HG02938 (cell line): ENCODE data around the gene MGAT4A.
"Not testable (repeated sequence)": the region's sequence is repeated elsewhere in the genome, so short reads cannot be mapped to it uniquely, and the experiment has no call there.

ENCODE experiments used
- ATAC-seq: cut with Tn5 transposase; IDR thresholded peaks from one replicate; pipeline ENCODE4 v1.9.1; 2021; ENCODE audit warnings: mild to moderate bottlenecking, moderate library complexity; ENCODE audit not compliant: unreplicated experiment

The MGAT4A gene

DNA sequence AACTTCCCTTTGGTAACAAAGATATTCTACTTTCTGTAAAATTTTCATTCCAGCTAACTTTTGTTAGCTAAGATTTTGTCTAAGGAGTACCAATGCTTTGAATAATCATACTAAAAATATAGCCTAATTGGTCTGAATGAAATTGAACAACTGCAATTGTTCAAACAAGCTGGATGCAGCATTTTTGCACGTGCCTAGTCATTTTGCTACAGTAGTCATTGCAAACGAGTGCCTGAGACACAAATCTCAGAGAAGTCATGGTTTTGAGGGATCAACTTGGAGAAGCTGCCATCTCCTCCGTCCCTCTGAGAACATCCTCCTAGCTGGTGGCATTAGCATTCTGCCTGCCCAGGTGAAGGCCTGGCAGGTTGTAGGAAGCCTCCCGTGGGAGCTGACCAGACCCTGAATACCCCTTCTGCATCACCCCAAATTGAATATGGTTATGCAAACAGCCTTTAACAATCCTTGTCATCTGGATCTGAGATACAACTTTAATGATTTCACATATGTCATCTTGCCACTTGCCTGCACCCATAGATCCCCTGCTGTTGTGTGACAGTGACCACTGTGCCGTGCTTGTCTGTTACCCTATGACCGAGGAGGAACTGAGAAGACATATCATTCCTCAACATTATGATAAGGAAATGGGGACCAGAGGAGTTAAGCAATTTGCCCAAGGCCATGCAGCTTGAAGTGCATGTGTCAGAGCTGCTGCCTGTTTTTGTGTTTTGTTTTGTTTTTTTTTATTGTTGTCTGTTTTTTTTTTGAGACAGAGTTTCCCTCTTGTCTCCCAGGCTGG is 29.1 kb upstream of the MGAT4A start:
- no peak for ATAC-seq

DNA sequence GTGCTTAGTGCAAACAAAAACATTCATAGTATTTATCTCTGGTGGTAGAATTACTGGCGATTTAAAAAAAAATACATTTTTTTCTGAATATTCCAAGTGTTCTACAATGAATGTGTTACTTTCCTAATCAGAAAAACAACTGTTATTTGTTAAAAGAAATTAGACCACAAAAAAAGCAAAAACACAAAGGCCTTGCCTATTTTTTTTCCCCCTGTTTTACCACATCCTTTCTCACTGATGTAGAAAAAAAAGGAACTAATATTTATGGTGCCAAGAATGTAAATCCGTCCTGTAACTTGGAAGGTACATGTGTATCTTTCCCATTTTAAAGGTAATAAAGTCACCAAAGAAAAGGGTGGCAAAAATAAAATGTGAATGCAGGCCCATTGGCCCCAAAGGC is 28.4 kb upstream of the MGAT4A start:
- ATAC-seq, result no peak

DNA sequence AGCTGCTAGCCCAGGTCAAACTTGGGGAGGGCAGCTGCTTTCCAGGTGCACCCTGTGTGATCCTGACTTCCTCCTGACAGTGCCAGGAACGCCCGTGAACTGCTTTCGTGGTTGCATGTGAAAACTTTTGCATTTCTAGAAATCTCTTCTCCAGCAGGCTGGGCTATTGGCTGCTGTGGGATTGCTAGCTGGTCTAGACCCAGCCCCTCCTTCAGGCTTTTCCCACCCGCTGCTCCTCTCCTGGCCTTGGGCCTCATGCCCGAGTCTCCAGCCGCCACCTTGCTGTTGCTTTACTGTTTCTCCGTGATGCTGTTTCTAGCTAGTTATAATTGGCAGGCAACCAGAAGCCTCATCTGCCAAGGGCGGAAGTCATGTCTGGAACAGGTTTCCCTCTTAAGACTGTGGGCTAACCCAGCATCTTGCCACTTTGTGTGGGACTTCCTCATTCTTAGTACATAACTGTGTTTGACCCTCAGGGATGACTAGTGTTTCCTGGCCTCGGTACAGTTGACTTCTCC is 27.0 kb upstream of the MGAT4A start:
- peak; percentile 90 for ATAC-seq

DNA sequence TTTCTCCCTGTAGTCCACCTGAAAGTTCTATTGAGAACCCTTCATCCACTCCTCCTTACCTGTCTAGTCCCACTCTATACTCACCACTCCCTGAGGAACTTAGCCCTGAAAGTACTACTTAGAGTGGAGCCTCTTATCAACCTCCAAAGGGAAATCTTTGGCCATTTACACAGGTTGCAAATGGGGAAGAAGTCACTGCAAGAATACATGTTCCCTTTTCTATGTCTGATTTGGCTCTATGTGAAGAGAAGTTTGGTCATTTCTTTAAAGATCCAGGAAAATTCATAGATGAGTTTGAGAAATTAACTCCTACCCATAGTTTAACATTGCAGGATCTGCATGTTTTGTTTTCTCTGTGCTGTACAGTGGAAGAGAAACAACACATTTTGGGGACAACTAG is 22.9 kb upstream of the MGAT4A start:
- ATAC-seq, result no peak

DNA sequence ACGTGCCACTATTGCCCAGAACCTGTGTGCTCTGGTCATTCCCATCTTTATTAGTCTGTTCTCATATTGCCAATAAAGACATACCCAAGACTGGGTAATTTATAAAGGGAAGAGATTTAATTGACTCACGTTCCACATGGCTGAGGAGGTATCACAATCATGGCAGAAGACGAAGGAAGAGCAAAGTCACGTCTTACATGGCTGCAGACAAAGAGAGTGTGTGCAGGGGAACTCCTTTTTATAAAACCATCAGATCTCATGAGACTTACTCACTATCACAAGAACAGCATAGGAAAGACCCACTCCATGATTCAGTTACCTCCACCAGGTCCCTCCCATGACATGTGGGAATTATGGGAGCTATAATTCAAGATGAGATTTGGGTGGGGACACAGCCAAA is 21.8 kb upstream of the MGAT4A start:
- not testable (repeated sequence) for ATAC-seq

DNA sequence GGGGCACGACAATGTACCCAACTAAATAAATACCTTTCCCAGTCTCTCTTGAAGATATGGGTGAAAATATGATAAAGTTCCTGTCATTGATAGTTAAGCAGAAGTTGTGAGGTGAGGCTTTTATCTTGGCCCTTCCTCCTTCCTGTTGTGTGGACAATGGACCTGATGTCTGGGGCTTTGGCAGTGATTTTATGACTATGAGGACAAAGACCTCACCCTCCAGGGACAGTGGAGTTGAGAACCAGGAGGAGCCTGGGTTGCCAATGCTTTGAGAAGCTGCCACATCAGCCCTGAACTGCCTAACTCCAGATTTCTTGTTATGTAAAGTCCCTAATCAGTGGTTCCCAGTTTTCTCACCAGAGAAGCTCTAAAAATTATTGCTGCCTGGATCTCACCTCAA is 20.8 kb upstream of the MGAT4A start:
- no peak for ATAC-seq

DNA sequence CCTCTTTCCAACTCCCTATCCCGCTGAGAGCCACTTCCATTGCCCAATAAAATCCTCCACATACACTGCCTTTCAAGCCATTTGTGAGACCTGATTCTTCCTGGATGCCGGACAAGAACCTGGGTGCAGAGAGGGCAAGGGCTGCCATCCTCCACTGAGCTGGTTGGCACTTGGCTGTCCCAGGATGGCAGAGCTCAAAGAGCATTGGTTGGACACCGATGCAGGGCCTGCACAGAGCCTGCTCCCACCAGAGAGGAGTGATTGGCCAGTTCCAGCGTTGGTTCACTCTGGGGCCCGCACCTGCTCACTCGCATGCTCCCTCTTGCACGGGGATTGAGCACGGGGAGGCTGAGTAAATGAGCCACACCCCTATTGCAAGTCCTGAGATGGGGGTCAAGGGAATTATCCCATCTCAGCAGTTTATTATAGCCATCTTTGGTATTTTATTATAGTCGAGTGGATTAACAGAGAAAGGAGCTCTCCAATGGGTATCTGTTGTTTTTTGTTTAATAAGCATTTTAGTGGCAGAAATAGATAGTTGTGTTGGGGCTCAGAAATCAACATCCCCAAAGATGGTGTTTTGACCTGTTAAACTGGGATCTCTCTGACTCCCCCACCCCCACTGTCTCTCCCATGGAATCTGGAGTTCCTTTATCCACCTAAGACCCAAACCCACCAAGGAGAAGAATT is 19.8 kb upstream of the MGAT4A start:
- ATAC-seq, result no peak

DNA sequence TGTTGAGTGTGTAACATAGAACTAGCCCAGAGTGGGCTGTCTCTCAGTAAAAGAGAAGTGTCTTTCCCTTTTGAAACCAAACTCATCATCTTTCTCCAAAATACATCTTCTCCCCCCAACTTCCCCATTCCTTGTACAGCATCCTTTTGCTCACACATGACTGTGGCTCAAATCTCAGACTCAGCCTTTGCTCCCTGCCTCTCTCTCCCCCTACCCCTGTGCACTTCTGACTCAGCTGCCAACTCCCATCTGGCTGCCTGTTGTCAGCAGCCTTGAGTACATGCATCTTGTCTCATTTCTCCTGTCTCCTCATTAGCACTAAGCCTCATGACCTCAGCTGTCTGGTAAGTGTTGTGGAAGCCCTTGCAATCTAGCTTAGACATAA is 18.1 kb upstream of the MGAT4A start:
- ATAC-seq, result no peak

DNA sequence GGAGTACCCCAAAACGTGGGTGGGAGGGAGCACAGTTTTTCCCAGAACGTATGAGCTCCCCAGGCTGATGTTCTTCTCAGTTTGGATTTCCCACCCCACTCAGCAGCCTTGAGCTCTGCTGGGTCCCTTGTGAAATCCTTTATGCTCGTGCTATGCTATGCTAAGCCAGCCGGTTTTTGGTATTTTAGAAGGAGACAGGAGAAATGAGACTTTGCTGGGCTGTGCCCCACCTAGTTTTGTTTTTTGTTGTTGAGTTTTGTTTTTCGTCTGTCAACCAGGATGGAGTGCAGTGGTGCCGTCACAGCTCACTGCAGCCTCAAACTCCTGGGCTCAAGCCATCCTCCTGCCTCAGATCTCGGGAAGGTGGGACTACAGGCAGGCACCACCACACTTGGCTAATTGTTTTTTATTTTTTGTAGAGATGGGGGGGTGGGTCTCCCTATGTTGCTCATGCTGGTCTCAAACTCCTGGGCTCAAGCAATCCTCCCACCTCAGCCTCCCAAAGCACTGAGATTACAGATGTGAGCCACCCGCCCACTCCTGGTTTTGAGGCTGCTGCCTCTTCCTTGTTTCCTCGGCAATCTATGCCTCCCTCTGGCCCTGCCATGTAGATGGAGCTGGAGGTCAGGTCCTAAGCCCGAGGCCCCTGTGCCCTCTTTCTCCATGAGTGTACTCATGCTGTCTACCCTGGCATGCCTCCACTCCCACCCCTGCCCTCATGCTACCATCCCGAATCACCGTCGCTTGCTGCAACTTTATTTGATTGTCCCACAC is 17.5 kb upstream of the MGAT4A start:
- ATAC-seq, result no peak

DNA sequence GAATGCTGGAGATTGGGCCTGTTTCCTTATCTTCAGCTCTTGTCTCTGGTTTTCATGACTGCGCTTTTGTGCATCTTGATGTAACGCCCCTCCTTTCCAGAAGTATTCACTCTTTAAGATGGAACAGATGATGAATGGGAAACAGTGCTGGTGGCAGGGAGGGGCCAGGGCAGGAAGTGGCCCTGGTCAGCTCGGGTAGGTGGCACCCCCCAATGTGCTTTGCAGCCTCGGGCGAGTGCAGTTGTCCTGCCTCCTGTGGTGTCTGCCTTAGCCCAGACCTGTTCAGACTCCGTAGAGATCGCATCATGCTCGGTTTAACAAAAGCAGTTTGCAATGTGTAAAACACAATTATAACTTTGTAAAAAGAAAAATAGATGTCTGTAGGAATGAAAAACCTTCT is 17.0 kb upstream of the MGAT4A start:
- ATAC-seq, result no peak

DNA sequence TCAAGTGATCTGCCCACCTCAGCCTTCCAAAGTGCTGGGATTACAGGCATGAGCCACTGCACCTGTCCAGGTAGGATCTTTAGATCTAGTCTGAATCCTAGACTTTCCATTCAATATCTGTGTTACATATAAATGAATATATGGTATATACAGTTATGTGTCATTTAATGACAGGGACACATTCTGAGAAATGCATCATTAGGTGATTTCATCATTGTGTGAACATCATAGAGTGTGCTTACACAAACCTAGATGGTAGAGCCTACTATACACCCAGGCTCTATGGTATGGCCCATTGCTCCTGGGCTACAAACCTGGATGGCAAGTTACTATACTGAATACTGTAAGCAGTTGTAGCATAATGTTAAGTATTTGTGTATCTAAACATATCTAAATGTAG is 15.5 kb upstream of the MGAT4A start:
- no peak for ATAC-seq

DNA sequence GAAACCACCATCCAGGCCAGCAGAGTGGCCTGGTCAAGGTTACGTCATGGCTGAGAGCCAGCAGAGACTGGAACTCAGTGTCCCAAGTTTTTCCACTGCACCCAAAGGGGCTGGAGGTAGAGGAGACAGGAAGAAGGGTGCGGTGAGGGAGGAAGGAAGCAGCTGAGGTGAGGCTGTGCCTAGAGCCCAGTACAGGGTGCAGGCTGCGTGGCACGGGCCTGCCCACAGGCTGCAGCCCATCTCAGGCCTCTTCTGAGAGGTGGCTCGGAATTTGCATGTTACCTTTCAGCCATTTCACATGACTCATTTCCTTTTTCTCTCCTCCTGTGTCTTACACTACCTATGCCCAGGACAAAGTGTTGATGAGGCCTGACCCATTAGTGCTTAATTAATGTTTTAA is 13.7 kb upstream of the MGAT4A start:
- no peak for ATAC-seq

DNA sequence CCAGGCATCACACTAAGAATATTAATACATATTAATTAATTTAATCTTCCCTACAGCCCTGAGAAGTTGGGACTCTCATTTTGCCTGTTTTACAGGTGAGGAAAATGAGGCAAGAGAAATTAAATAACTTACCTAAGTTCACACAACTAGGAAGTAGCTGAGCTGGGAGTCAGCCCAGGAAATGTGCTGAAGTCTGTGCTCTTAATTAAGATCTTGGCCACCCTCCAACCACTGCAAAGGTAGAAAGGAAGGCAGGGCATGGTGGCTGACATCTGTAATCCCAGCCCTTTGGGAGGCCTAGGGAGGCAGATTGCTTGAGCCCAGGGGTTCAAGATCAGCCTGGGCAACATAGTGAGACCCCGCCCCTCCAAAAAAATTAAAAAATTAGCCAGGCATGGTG is 12.9 kb upstream of the MGAT4A start:
- no peak for ATAC-seq

DNA sequence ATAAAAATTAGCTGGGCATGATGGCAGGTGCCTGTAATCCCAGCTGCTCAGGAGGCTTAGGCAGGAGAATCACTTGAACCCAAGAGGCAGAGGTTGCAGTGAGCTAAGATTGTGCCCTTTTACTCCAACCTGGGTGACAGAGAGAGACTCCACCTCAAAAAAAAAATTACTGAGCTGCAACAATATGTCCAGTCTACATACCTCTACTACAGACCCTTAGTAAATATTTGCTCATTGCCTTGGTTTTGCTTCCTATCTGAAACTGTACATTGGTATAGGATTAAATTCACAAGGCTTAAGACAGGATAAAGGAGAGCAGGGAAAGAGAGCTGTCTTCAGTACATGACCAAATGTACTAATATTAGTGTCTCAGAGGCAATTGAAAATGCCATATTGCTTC is 8.1 kb upstream of the MGAT4A start:
- no peak for ATAC-seq

DNA sequence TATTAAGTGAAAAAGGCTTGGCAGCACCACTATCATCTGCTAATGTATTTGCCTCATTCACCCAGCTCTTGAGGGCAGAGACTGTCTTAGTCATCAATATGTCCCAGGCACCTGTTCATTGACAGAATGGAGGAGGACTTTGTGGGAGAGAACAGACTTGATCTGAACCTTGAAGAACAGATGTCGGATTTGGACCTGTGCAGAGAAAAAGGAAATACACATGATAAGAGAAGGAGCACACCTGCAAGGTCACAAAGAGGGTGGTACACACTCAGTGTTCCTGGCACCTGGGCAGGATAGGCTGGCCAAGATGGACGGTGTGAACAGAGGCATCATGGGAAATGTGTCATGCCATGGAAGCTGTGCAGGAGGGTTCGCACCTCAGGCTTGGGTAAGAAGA is 7.4 kb upstream of the MGAT4A start:
- no peak for ATAC-seq

DNA sequence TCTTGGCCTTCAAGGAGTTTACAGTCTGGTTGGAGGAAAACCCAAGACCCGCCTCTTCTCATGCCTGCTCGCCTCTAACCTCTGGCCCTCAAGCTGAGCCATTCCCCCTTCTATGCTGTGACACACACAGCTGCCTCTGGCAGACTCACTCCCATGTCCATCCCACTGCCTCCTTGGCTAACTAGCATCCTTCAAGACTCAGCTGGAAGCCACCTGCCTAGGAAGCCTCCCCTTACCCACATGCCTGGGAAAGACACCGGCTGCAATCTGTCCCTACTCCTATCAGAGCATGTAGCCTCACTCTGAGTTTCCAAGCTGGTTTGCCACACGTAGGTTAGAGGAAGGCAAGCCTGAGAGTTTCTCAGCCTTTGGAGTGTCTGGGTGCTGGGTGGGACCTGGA is 6.9 kb upstream of the MGAT4A start:
- ATAC-seq, result no peak

DNA sequence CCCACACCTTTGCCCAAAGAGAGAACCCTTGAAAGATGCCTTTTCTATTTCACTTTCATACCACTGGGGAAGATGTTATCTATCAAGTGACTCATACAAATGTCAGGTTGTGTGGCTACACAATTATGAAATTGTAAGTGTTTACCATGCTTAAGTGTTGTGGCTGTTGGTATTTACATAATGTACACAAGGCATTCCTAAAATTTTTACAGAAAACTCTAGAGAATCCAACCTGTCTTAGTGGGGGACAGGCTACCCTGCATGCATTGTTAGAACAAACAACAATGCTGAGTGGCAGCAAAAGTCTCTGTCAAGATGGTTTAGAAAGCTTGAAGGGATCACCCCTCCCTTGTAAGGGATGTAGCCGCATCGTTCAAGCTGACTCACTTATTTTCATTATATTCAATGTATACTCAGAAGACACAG is 5.5 kb upstream of the MGAT4A start:
- ATAC-seq, result no peak

DNA sequence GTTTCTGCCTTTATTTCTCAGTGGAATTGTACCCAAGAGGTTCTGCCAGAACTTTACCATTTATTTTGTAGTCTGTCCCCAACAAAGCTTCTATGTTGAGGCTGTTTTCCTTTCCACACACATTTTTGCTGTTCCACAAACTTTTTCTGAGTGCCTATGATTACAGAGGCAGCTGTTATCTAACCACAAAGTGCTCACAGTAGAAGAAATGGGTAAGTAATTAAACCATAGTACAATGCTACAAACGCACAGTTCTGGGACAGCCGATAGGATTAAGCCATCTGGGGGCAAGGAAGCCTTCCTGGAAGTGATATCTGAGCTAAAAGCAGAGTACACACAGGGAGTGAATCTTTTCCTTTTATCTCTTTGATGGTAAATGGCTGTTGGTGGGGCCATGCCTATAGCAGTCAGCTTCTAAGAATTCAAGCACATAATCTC is 3.9 kb upstream of the MGAT4A start:
- ATAC-seq, result no peak

DNA sequence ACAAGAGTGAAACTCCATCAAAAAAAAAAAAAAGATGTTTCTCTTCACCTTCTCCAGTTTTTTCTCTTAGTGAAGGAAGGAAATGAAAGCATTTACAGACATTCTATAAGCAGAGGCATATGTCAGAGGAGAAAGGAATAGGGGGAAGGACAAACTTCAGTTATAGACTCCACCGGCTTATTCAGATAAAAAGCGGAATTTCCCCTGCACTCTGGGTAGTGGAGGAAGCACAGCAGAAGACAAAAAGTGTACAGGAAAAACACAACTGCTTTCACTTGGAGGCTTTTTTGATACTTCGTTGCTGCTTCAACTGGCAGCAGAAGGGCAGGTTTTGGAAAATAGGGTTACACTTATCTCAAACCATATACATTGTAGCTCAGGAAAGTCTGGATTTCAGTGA is 3.2 kb upstream of the MGAT4A start:
- ATAC-seq, result no peak

DNA sequence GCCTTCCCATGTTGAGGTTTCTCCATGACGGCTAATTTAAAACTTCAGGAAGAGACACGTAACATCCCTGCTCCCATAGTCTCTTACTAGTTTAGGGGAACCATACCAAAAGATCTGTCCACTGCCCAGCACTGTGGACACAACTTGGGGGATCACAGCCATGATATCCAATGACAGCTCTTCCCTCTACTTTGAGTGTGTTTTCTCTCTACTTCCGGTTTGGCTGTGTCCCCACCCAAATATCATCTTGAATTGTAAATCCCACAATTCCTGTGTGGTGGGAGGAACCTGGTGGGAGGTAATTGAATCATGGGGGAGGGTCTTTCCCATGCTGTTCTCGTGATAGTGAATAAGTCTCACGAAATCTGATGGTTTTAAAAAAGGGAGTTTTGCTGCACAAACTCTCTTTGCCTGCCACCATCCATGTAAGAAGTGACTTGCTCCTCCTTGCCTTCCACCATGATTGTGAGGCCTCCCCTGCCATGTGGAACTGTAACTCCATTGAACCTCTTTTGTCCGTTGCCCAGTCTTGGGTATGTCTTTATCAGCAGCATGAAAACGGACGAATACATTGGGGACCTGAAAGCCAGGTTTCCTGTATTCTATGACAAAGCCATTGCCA is 1.6 kb upstream of the MGAT4A start:
- ATAC-seq, result no peak

DNA sequence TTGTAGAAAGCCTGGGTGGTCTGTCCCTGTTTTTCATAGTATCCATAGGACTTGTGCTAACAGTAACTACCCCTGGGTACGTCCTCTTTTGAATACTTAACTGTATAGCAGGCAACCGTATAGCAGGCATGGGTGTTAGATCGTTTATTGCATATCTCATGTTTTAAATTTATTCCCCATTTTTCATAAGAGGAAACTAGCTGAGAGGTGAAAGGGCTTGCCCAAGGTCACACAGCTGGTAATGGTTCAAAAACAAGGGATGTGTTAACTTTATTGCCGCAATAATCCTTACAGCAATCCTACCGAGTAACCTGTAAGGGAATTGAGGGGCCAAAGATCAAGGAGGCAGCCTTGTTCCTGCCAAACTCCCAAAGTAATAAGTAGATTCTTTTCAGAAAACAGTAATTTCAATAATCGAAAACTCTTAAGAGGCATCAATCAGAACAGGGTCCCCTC is 990 bp upstream of the MGAT4A start:
- ATAC-seq, result no peak
